DOHH2 (cell line): ENCODE results near the gene NOTCH1.

Experiments used
- H3F3A ChIP-seq: fragments of 200-600 bp; sonication (generic), shearing (Covaris generic); 2 replicates; pipeline ENCODE4 v1.6.0; 2016; ENCODE audit warnings: antibody characterized with exemption, mild to moderate bottlenecking; ENCODE audit not compliant: control insufficient read depth, insufficient read depth
- H3K27ac ChIP-seq: fragments of 200-600 bp; sonication (generic); 2 replicates; pipeline ENCODE4 v1.5.1; 2014; ENCODE audit warnings: low read depth, mild to moderate bottlenecking, low read length, moderate library complexity
- H3K27me3 ChIP-seq: fragments of 200-600 bp; sonication (generic); 2 replicates; pipeline ENCODE4 v1.6.1; 2014; ENCODE audit warnings: mild to moderate bottlenecking, low read length, mixed read lengths; ENCODE audit not compliant: control insufficient read depth
- H3K36me3 ChIP-seq: fragments of 200-600 bp; sonication (generic); 2 replicates; pipeline ENCODE4 v1.6.1; 2014; ENCODE audit warnings: mild to moderate bottlenecking, low read length, moderate library complexity, mixed read lengths; ENCODE audit not compliant: control insufficient read depth
- H3K4me1 ChIP-seq: fragments of 200-600 bp; sonication (generic); 2 replicates; pipeline ENCODE4 v1.6.1; 2014; ENCODE audit warnings: mild to moderate bottlenecking, low read length, mixed read lengths; ENCODE audit not compliant: control insufficient read depth
- H3K4me2 ChIP-seq: fragments of 200-600 bp; sonication (generic); 2 replicates; pipeline ENCODE4 v1.6.0; 2014; ENCODE audit warnings: mild to moderate bottlenecking, low read length, moderate library complexity
- H3K4me3 ChIP-seq: fragments of 200-600 bp; sonication (generic); 2 replicates; pipeline ENCODE4 v1.5.1; 2014; ENCODE audit warnings: mild to moderate bottlenecking, low read length, mixed read lengths
- H3K79me2 ChIP-seq: fragments of 200-600 bp; sonication (generic); 2 replicates; pipeline ENCODE4 v1.6.1; 2014; ENCODE audit warnings: mild to moderate bottlenecking, low read length, mixed read lengths; ENCODE audit not compliant: control insufficient read depth
- H3K9me2 ChIP-seq: fragments of 200-600 bp; sonication (generic); replicated peaks from 2 replicates; pipeline ENCODE4 v1.6.1; 2014; ENCODE audit warnings: mild to moderate bottlenecking, low read length, mixed read lengths; ENCODE audit not compliant: control insufficient read depth
- H3K9me3 ChIP-seq: fragments of 200-600 bp; sonication (generic); 2 replicates; pipeline ENCODE4 v1.6.1; 2014; ENCODE audit warnings: antibody characterized with exemption, low read length, mixed read lengths; ENCODE audit not compliant: control insufficient read depth, insufficient read depth
- H4K20me1 ChIP-seq: fragments of 200-600 bp; sonication (generic); 2 replicates; pipeline ENCODE4 v1.6.0; 2014; ENCODE audit warnings: low read depth, mild to moderate bottlenecking, antibody characterized with exemption, low read length, moderate library complexity; ENCODE audit not compliant: control insufficient read depth, insufficient read depth
- EZH2phosphoT487 ChIP-seq: fragments of 200-600 bp; sonication (generic); IDR thresholded peaks from 2 replicates; pipeline ENCODE4 v1.6.1; 2017; ENCODE audit warnings: borderline replicate concordance, mild to moderate bottlenecking, antibody characterized with exemption, low read length, moderate library complexity, mixed read lengths
- TF ChIP-seq, protein P1 (sequence below): fragments of 200-600 bp; sonication (generic); IDR thresholded peaks from one replicate; pipeline ENCODE4 v1.5.1; 2014; ENCODE audit warnings: antibody characterized with exemption, mild to moderate bottlenecking, low read depth, low read length; ENCODE audit not compliant: poor library complexity, severe bottlenecking

The NOTCH1 gene

DNA sequence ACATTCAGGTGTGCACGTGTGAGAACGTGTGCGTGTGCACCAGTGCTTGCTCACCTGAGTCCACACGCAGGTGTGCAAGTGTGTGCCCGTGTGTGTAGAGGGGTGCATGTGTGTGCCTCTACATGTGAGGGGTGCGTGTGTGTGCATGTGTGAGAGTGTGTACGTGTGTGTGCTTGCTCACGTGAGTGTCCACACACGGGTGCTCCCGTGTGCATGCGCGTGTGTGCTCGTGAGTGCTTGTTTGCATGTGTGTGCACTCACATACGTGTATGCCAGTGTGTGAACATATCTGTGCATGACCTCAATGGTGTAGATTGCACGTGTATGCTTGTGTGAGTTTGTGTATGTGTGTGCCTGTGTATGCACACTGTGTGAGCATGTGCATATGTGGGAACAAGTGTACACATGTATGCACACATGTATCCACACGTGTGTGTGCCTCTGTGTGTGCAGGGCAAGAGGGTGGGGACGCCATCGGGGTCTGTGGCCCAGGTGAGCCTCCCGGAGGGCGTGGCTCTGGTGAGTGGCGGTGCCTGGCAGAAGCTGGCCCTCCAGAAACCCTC, 40.6 kb upstream of the NOTCH1 start:
- H3K4me1 ChIP-seq, result peaks cover 26% of the 10 kb centered on the region
- TF ChIP-seq, protein P1, sequence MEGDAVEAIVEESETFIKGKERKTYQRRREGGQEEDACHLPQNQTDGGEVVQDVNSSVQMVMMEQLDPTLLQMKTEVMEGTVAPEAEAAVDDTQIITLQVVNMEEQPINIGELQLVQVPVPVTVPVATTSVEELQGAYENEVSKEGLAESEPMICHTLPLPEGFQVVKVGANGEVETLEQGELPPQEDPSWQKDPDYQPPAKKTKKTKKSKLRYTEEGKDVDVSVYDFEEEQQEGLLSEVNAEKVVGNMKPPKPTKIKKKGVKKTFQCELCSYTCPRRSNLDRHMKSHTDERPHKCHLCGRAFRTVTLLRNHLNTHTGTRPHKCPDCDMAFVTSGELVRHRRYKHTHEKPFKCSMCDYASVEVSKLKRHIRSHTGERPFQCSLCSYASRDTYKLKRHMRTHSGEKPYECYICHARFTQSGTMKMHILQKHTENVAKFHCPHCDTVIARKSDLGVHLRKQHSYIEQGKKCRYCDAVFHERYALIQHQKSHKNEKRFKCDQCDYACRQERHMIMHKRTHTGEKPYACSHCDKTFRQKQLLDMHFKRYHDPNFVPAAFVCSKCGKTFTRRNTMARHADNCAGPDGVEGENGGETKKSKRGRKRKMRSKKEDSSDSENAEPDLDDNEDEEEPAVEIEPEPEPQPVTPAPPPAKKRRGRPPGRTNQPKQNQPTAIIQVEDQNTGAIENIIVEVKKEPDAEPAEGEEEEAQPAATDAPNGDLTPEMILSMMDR, result no peak
- no peak for TF ChIP-seq EZH2phosphoT487
- peaks cover 9% of the 10 kb centered on the region for H3F3A ChIP-seq
- H4K20me1 ChIP-seq, result no peaks in the 10 kb centered on the region
- no peak overlapping the region for H3K4me3 ChIP-seq
- no peaks in the 10 kb centered on the region for H3K79me2 ChIP-seq
- H3K4me2 ChIP-seq, result no peak overlapping the region
- peaks cover 10% of the 10 kb centered on the region for H3K27me3 ChIP-seq
- no peaks in the 10 kb centered on the region for H3K36me3 ChIP-seq
- H3K27ac ChIP-seq, result no peak overlapping the region
- H3K9me2 ChIP-seq, result no peaks in the 10 kb centered on the region
- H3K9me3 ChIP-seq, result peaks cover 14% of the 10 kb centered on the region

DNA sequence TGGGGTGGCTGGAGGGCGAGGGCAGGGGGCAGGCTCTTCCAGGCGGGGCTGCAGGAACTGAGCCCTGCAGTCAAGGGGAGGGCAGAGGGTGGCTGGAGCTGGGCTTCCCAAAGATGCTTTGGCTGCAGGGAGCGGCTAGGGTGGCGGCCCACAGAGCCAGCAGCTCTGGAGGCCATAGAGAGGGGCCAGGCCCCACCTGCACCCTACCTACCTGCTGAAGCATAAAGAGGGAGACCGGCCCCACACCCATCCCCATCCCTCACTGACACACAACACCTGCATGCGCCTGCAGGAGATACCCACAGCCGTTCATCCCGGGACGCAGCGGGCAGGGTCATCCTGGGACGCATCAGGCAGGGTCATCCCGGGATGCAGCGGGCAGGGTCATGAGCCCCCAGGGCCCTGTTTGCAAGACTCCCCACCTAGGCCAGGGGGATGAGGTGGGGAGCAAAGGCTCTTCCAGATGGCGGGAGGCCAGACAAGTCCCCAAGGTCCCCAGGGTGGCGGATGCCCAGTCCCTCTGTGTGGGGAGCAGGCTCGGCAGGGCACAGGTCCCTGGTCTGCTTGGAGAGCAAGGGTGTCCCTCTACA, 39.8 kb upstream of the NOTCH1 start:
- Histone ChIP-seq H3K4me1 (peaks cover 26% of the 10 kb centered on the region), H3K4me2 (no peak overlapping the region), H3K27me3 (0 out of 2 replicates have a peak, but pooled peaks cover 3% of the 10 kb centered on the region), H4K20me1 (no peaks in the 10 kb centered on the region), H3K27ac (no peak overlapping the region), H3F3A (peaks cover 10% of the 10 kb centered on the region), H3K9me3 (peaks cover 19% of the 10 kb centered on the region), H3K4me3 (no peak overlapping the region), H3K79me2 (no peaks in the 10 kb centered on the region), H3K36me3 (no peaks in the 10 kb centered on the region), H3K9me2 (no peaks in the 10 kb centered on the region)
- TF ChIP-seq, protein P1, result no peak
- TF ChIP-seq EZH2phosphoT487, result no peak

DNA sequence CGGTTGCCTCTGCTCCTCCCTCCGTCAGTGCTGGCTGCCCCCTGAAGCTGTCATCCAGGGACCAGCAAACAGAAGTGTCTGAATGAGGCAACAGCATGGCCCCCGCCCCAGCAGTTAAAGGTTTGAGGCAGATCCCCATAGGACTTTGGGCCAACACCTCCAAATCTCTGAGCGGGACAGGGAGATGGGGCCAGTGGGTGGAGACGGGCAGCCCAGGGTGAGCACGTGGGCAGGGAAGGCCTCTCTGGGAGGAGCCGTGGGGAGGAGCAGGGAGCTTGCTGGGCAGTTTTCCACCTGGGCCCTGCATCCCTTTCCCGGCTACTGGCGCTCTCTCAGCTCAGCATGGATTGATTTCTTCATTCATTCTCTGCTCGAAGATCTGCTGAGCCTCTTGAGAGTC, 39.1 kb upstream of the NOTCH1 start:
- TF ChIP-seq EZH2phosphoT487, result no peak
- TF ChIP-seq, protein P1, result no peak
- Histone ChIP-seq H4K20me1 (no peaks in the 10 kb centered on the region), H3K27me3 (0 out of 2 replicates have a peak, but pooled peaks cover 3% of the 10 kb centered on the region), H3F3A (peaks cover 10% of the 10 kb centered on the region), H3K9me3 (peaks cover 19% of the 10 kb centered on the region), H3K27ac (no peak overlapping the region), H3K36me3 (no peaks in the 10 kb centered on the region), H3K9me2 (no peaks in the 10 kb centered on the region), H3K4me1 (peaks cover 26% of the 10 kb centered on the region), H3K79me2 (no peaks in the 10 kb centered on the region), H3K4me2 (no peak overlapping the region), H3K4me3 (no peak overlapping the region)
